ENCODE results near the gene SOCS6. TPM values are rescaled to one million over a fixed set of nuclear protein-coding genes. Genes with fewer than 3 reads are reported as not detected.

Gene SOCS6
- total and polyA plus RNA-seq, 2 experiments from 2014 or later: 4.4 to 13.3 TPM

GRCh38 chr18:70359071-70359470 lies 70.2 kb downstream of the SOCS6 start:
- H3F3A ChIP-seq (replicated peaks; ENCODE audit: low read depth): no peaks in the 10 kb centered on the region
- H3K4me1 ChIP-seq (ENCODE audit: insufficient read depth): peaks cover 13% of the 10 kb centered on the region; the same call in 1 of the 2 replicates
- TF ChIP-seq ZNF114 (CRISPR knock-in tag; IDR thresholded peaks at IDR 0.05): no peak
- no peak for TF ChIP-seq ZNF462 (CRISPR knock-in tag; IDR thresholded peaks at IDR 0.05)
- TF ChIP-seq CTCF (conservative IDR thresholded peaks at IDR 0.05; ENCODE audit: low read depth in 2 of 2): no peak
- no peak overlapping the region for H3K27ac ChIP-seq (ENCODE audit: low read depth)
- DNase-seq (ENCODE audit: low spot score) (no peak), ATAC-seq (no peak)
- no peaks in the 10 kb centered on the region for H3K27me3 ChIP-seq (ENCODE audit: insufficient read depth)
- H3K36me3 Mint-ChIP-seq (ENCODE audit: low read depth): no peaks in the 10 kb centered on the region
- H3K27me3 Mint-ChIP-seq (ENCODE audit: insufficient read depth, low read depth, poor library complexity): no peaks in the 10 kb centered on the region
- no peak overlapping the region for H3K27ac Mint-ChIP-seq
- H3K4me1 Mint-ChIP-seq: peaks cover 12% of the 10 kb centered on the region; the same call in 2 of the 3 replicates
- H3K36me3 ChIP-seq (ENCODE audit: insufficient read depth): no peaks in the 10 kb centered on the region
- H3K4me2 ChIP-seq: no peak overlapping the region
- no peaks in the 10 kb centered on the region for H3K79me2 ChIP-seq (replicated peaks; ENCODE audit: insufficient read depth)
- no peaks in the 10 kb centered on the region; the same call in 1 of the 3 replicates for H3K9me3 Mint-ChIP-seq
- no peaks in the 10 kb centered on the region for H4K20me1 ChIP-seq (replicated peaks; ENCODE audit: insufficient read depth)
- no peak overlapping the region for H2AFZ ChIP-seq
- H3K9me2 ChIP-seq (ENCODE audit: insufficient read depth): no peaks in the 10 kb centered on the region; the same call in 1 of the 2 replicates
- no peak overlapping the region for H3K4me3 ChIP-seq
- H3K4me3 Mint-ChIP-seq: no peak overlapping the region

- no peaks in the 10 kb centered on the region for H3K79me2 ChIP-seq (replicated peaks; ENCODE audit: insufficient read depth)
- no peak overlapping the region for H3K27ac ChIP-seq (ENCODE audit: low read depth)
- Mint-ChIP-seq H3K27ac (no peak overlapping the region), H3K27me3 (ENCODE audit: insufficient read depth, low read depth, poor library complexity) (no peaks in the 10 kb centered on the region), H3K9me3 (no peaks in the 10 kb centered on the region; the same call in 2 of the 3 replicates), H3K4me3 (no peak overlapping the region), H3K4me1 (peaks cover 25% of the 10 kb centered on the region), H3K36me3 (ENCODE audit: low read depth) (no peaks in the 10 kb centered on the region)
- no peak overlapping the region for H2AFZ ChIP-seq
- no peak for DNase-seq (ENCODE audit: low spot score)
- H3K36me3 ChIP-seq (ENCODE audit: insufficient read depth): no peaks in the 10 kb centered on the region
- no peak overlapping the region for H3K4me3 ChIP-seq
- H3F3A ChIP-seq (replicated peaks; ENCODE audit: low read depth): no peaks in the 10 kb centered on the region
- no peak overlapping the region for H3K4me2 ChIP-seq
- H4K20me1 ChIP-seq (replicated peaks; ENCODE audit: insufficient read depth): no peaks in the 10 kb centered on the region
- no peak for ATAC-seq
- peaks cover 17% of the 10 kb centered on the region for H3K4me1 ChIP-seq (ENCODE audit: insufficient read depth)
- peaks cover 7% of the 10 kb centered on the region; the same call in 1 of the 2 replicates for H3K9me2 ChIP-seq (ENCODE audit: insufficient read depth)
- H3K27me3 ChIP-seq (ENCODE audit: insufficient read depth): no peaks in the 10 kb centered on the region
- TF ChIP-seq CREB1 (CRISPR knock-in tag; IDR thresholded peaks at IDR 0.05; ENCODE audit: low read depth): no peak
- no peak for TF ChIP-seq NANOG (IDR thresholded peaks at IDR 0.05; ENCODE audit: borderline replicate concordance)
- no peak for TF ChIP-seq CTCF (conservative IDR thresholded peaks at IDR 0.05; ENCODE audit: low read depth in 2 of 2)
- no peak for TF ChIP-seq POLR2AphosphoS5 (IDR thresholded peaks at IDR 0.05; ENCODE audit: low read depth)
- TF ChIP-seq EZH2 (IDR thresholded peaks at IDR 0.05; ENCODE audit: low read depth, unreplicated experiment): no peak
- TF ChIP-seq STAT1 (IDR thresholded peaks at IDR 0.05; ENCODE audit: unreplicated experiment): no peak
- TF ChIP-seq ZNF331 (CRISPR knock-in tag; IDR thresholded peaks at IDR 0.05; ENCODE audit: low read depth): no peak
- TF ChIP-seq ETS1 (IDR thresholded peaks at IDR 0.05): no peak
Observed at GRCh38 chr18:70362258-70362657, 73.4 kb downstream of the SOCS6 start.

All from GM23338 (cell line).